ENCODE results near the gene RANBP10. TPM values are rescaled to one million over a fixed set of nuclear protein-coding genes. Genes with fewer than 3 reads are reported as not detected.
"Not testable (repeated sequence)": the region's sequence is repeated elsewhere in the genome, so short reads cannot be mapped to it uniquely, and the experiment has no call there.

Gene RANBP10
- total RNA-seq, 2 donors from 2014 or later = 14.7 to 22.5 TPM

DNA sequence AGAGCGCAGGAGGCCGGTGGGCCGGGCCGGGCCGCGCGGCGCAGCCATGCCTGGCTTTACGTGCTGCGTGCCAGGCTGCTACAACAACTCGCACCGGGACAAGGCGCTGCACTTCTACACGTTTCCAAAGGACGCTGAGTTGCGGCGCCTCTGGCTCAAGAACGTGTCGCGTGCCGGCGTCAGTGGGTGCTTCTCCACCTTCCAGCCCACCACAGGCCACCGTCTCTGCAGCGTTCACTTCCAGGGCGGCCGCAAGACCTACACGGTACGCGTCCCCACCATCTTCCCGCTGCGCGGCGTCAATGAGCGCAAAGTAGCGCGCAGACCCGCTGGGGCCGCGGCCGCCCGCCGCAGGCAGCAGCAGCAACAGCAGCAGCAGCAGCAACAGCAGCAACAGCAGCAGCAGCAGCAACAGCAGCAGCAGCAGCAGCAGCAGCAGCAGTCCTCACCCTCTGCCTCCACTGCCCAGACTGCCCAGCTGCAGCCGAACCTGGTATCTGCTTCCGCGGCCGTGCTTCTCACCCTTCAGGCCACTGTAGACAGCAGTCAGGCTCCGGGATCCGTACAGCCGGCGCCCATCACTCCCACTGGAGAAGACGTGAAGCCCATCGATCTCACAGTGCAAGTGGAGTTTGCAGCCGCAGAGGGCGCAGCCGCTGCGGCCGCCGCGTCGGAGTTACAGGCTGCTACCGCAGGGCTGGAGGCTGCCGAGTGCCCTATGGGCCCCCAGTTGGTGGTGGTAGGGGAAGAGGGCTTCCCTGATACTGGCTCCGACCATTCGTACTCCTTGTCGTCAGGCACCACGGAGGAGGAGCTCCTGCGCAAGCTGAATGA lies 36.4 kb upstream of the RANBP10 start:
- H3K36me3 ChIP-seq = no peaks in the 10 kb centered on the region
- peak overlapping the region; percentile 97 for H3K27ac ChIP-seq
- DNase-seq = peak; percentile 59
- H3K4me1 ChIP-seq = peaks cover 28% of the 10 kb centered on the region
- no peaks in the 10 kb centered on the region for H3K9me3 ChIP-seq
- no peaks in the 10 kb centered on the region for H3K27me3 ChIP-seq
- no peak for TF ChIP-seq CTCF (IDR thresholded peaks at IDR 0.05)
- intact Hi-C loops (cut with DNase I) = no loop called here
- peak overlapping the region; percentile 79 for H3K4me3 ChIP-seq
- H3K9ac ChIP-seq (ENCODE audit: low read depth in 2 of 2, low read length in 2 of 2) = peak overlapping the region; percentile 70 to 87

DNA sequence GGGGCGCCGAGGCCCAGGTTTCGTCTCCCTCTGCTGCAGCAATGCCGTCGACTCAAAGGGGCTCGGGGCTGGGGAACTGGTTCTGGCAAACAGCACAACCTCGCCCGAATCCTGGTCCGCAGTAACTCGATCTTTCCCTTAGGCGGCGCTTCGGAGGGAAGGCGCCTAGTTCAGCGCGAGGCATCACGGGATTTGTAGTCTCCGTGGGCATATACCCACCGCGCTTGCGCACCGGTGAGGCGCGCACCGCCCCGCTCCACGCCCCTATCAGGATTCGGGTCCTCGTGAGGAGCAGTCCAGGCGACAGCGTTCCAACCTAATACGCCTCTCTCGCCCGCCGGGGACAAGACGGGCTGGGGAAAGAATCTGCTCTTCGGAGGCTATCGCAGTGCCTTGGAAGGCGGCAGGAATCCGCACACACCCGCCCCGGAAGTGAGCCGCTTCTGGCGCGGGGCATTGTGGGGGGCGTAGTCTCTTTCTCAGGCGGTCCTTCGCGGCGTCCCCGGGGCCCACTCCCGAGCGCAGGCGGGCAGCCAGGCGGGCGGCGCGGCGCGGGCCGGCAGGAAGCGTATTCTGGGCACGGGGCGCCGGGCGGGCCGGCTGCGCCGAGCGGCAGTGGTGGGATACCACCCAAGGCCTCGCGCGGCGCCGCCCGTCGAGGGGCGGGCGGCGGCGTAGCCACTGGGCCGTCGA lies 35.6 kb upstream of the RANBP10 start, which contains the start of gene THAP11:
THAP11 (plus strand) TSS at position 505 of the 693 bp plus-strand sequence. CDS start 235 bp downstream, outside the sequence.
- H3K27me3 ChIP-seq = no peaks in the 10 kb centered on the region
- intact Hi-C loops (cut with DNase I) = no loop called here
- peak within 1 kb of the TSS; percentile 79 for H3K4me3 ChIP-seq
- peak; percentile 81 for TF ChIP-seq CTCF (IDR thresholded peaks at IDR 0.05)
- peak; percentile 97 for DNase-seq
- H3K9me3 ChIP-seq = no peaks in the 10 kb centered on the region
- H3K9ac ChIP-seq (ENCODE audit: low read depth in 2 of 2, low read length in 2 of 2) = peak within 1 kb of the TSS; percentile 84 to 87
- peaks cover 26% of the 10 kb centered on the region for H3K4me1 ChIP-seq
- H3K36me3 ChIP-seq = no peaks in the 10 kb centered on the region
- peak within 1 kb of the TSS; percentile 97 for H3K27ac ChIP-seq

- no peak for DNase-seq
- H3K27me3 ChIP-seq = no peaks in the 10 kb centered on the region
- peaks cover 26% of the 10 kb centered on the region for H3K4me1 ChIP-seq
- no peaks in the 10 kb centered on the region for H3K36me3 ChIP-seq
- no peaks in the 10 kb centered on the region for H3K9me3 ChIP-seq
- intact Hi-C loops (cut with DNase I) = no loop called here
- no peak for TF ChIP-seq CTCF (IDR thresholded peaks at IDR 0.05)
- peak overlapping the region in 1 of 2 donors; percentile 84 for H3K9ac ChIP-seq (ENCODE audit: low read depth in 2 of 2, low read length in 2 of 2)
- H3K27ac ChIP-seq = peak overlapping the region; percentile 97
- H3K4me3 ChIP-seq = peak overlapping the region; percentile 79
These were observed 34.9 kb upstream of the RANBP10 start for GRCh38 chr16:67841198-67841815.

GRCh38 chr16:67837811-67838210 lies 31.5 kb upstream of the RANBP10 start:
- Histone ChIP-seq H3K4me3 (no peak overlapping the region), H3K36me3 (no peaks in the 10 kb centered on the region), H3K9ac (ENCODE audit: low read depth in 2 of 2, low read length in 2 of 2) (no peak overlapping the region), H3K27me3 (no peaks in the 10 kb centered on the region), H3K9me3 (no peaks in the 10 kb centered on the region), H3K27ac (no peak overlapping the region), H3K4me1 (no peaks in the 10 kb centered on the region)
- DNase-seq = no peak
- intact Hi-C loops (cut with DNase I) = no loop called here
- no peak for TF ChIP-seq CTCF (IDR thresholded peaks at IDR 0.05)

DNA sequence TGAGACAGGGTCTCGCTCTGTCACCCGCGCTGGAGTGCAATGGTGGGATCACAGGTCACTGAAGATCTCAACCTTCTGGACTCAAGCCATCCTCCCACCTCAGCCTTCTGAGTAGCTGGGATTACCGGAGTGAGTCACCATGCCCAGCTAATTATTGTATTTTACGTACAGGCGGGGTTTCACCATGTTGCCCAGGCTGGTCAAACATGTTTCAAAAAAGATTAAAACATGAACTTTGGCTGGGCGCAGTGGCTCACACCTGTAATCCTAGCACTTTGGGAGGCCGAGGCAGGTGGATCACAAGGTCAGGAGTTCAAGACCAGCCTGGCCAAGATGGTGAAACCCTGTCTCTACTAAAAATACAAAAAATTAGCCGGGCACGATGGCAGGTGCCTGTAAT lies 30.8 kb upstream of the RANBP10 start:
- H3K9me3 ChIP-seq; H3K36me3 ChIP-seq; intact Hi-C loops (cut with DNase I); DNase-seq; H3K27me3 ChIP-seq; H3K9ac ChIP-seq (ENCODE audit: low read depth in 2 of 2, low read length in 2 of 2); H3K27ac ChIP-seq; H3K4me3 ChIP-seq; H3K4me1 ChIP-seq: not testable (repeated sequence)
